A549 (cell line): ENCODE results near the gene PBX1. TPM values are rescaled to one million over a fixed set of nuclear protein-coding genes. Genes with fewer than 3 reads are reported as not detected.

Source experiments
- ATAC-seq, 2 experiments: fragments of 200-7000 bp in 1 of 2; fragments of >200 bp in 1 of 2; cut with Nextera tagmentation in 1 of 2; cut with Tn5 transposase in 1 of 2; 3 replicates each; pipeline versions ENCODE4 v1.8.0 to v1.9.1; 2018 to 2020; ENCODE audit warnings: mild to moderate bottlenecking in 1 of 2, moderate library complexity in 1 of 2
- CTCF ChIA-PET: fragments of 300-600 bp; sonication (Branson Sonifier 250); formaldehyde crosslinking; extraction: SDS; loops from one replicate; lab custom pipeline; 2021; ENCODE audit warnings: antibody characterized with exemption, inconsistent platforms; lab: Yijun Ruan, JAX
- POLR2A ChIA-PET: fragments of 350-600 bp; formaldehyde crosslinking; extraction: SDS; loops from one replicate; lab custom pipeline; 2021; ENCODE audit warnings: antibody characterized with exemption, inconsistent platforms; lab: Yijun Ruan, JAX
- DNase-seq, 2 experiments: peaks; one replicate each; pipeline versions ENCODE4 v3.0.0 to v3.0.0-alpha.2; 2011 to 2016; ENCODE audit warnings: low read depth in 1 of 2, low spot score in 1 of 2
- FAIRE-seq: peaks from 2 replicates; lab custom pipeline; 2011; peaks lifted over from hg19 to GRCh38; lab: Jason Lieb, UNC
- H3K27ac ChIP-seq, 2 experiments: fragments of >200 bp; sonication (Bioruptor Twin); formaldehyde crosslinking; 3 replicates each; pipeline ENCODE4 v1.5.1; 2016 to 2017
- H3K4me1 ChIP-seq: fragments of >200 bp; sonication (Bioruptor Twin); formaldehyde crosslinking; 3 replicates; pipeline ENCODE4 v1.6.1; 2016
- H3K4me2 ChIP-seq: fragments of >200 bp; sonication (Bioruptor Twin); formaldehyde crosslinking; 3 replicates; pipeline ENCODE4 v1.6.1; 2016
- H3K4me3 ChIP-seq: fragments of >200 bp; sonication (Bioruptor Twin); formaldehyde crosslinking; 3 replicates; pipeline ENCODE4 v1.5.1; 2016
- H3K9me3 ChIP-seq: fragments of >200 bp; sonication (Bioruptor Twin); formaldehyde crosslinking; 3 replicates; pipeline ENCODE4 v1.6.1; 2016
- CHD2 ChIP-seq: fragments of 150-350 bp; IDR thresholded peaks from 2 replicates; pipeline ENCODE4 v1.6.1; 2014; ENCODE audit warnings: low read length; ENCODE audit not compliant: partially characterized antibody
- ELK1 ChIP-seq: fragments of 150-350 bp; IDR thresholded peaks from 2 replicates; pipeline ENCODE4 v1.6.1; 2014; ENCODE audit warnings: low read depth, mild to moderate bottlenecking, low read length
- HES2 ChIP-seq: fragments of >200 bp; sonication (Bioruptor Twin); formaldehyde crosslinking; IDR thresholded peaks from 2 replicates; pipeline ENCODE4 v1.6.1; 2016
- HOXB5 ChIP-seq: fragments of 250-450 bp; sonication (Bioruptor Pico); IDR thresholded peaks from 2 replicates; pipeline ENCODE4 v1.5.0; 2020; ENCODE audit warnings: mild to moderate bottlenecking, moderate library complexity
- KDM5A ChIP-seq: fragments of 200-600 bp; sonication (generic); IDR thresholded peaks from 2 replicates; pipeline ENCODE4 v1.6.1; 2016; ENCODE audit warnings: antibody characterized with exemption, mild to moderate bottlenecking
- MAZ ChIP-seq: fragments of 150-350 bp; IDR thresholded peaks from 2 replicates; pipeline ENCODE4 v1.6.1; 2014; ENCODE audit warnings: antibody characterized with exemption, low read depth, low read length, borderline replicate concordance
- NFE2L2 ChIP-seq: fragments of 150-350 bp; conservative IDR thresholded peaks from 2 replicates; pipeline ENCODE4 v1.6.1; 2014; ENCODE audit warnings: low read length
- RAD21 ChIP-seq, 2 experiments: fragments of >200 bp in 1 of 2; sonication (Bioruptor Twin) in 1 of 2; formaldehyde crosslinking in 1 of 2; IDR thresholded peaks in 1 of 2; conservative IDR thresholded peaks in 1 of 2; 2 replicates in 1 of 2; 3 replicates in 1 of 2; pipeline ENCODE4 v1.6.1; 2012 to 2018; ENCODE audit warnings: inconsistent platforms in 1 of 2
- RARB ChIP-seq: fragments of 250-450 bp; sonication (Bioruptor Pico); IDR thresholded peaks from 2 replicates; pipeline ENCODE4 v1.8.0; 2021; ENCODE audit warnings: mild to moderate bottlenecking, moderate library complexity
- REST ChIP-seq: fragments of 200-600 bp; sonication (generic); IDR thresholded peaks from 2 replicates; pipeline ENCODE4 v1.6.1; 2016; ENCODE audit warnings: antibody characterized with exemption, mild to moderate bottlenecking, moderate library complexity
- USF2 ChIP-seq: fragments of 450-650 bp; IDR thresholded peaks from 2 replicates; pipeline ENCODE4 v1.6.1; 2014; ENCODE audit warnings: antibody characterized with exemption
- ZNF302 ChIP-seq: fragments of 250-450 bp; sonication (Bioruptor Pico); IDR thresholded peaks from 2 replicates; pipeline ENCODE4 v1.9.0; 2021; ENCODE audit warnings: inconsistent platforms, mild to moderate bottlenecking, moderate library complexity
- WGBS: methylation state at CpG from one replicate; pipeline ENCODE4 v1.1.6; 2017; ENCODE audit errors: missing lambda C conversion rate; 5-methylcytosine and 5-hydroxymethylcytosine counted together
- polyA plus RNA-seq, 4 experiments: library from polyadenylated mRNA; depleted of rRNA in 3 of 4; stranded (reverse); fragments of >200 nt; fragmentation: RNase III in 1 of 4; extraction: RNeasy Plus Mini Kit Qiagen cat#74134 plus additional on column Dnase treatment in 1 of 4; gene quantifications; 2 replicates in 3 of 4; 3 replicates in 1 of 4; pipeline ENCODE4 v1.2.3, GENCODE V29; 2011 to 2017

The PBX1 gene
- polyA plus RNA-seq, 2 of the 4 experiments (the other 2 are of a cell fraction), result 47.8 to 61.5 TPM

GRCh38 chr1:164622068-164622845 is 63.3 kb downstream of the PBX1 start:
- no peak for DNase-seq
- CTCF ChIA-PET, result no interaction called here
- TF ChIP-seq KDM5A (no peak), RARB (CRISPR knock-in tag) (no peak), ZNF302 (no peak)
- TF ChIP-seq, all 56 proteins: peak for 0
- Histone ChIP-seq H3K27ac (peak overlapping the region; percentile 62 to 81; a peak in 5 of 6 replicates), H3K4me2 (peak overlapping the region; percentile 49), H3K9me3 (no peaks in the 10 kb centered on the region), H3K4me1 (peaks cover 57% of the 10 kb centered on the region), H3K4me3 (no peak overlapping the region)
- WGBS, result 74% methylated on average over 8 of the region's 8 CpGs
- POLR2A ChIA-PET, result no interaction called here
- FAIRE-seq (no peak), ATAC-seq (no peak; a peak in 1 of 6 replicates)

- ATAC-seq (peak in 1 of 2 experiments; percentile 17; a peak in 1 of 6 replicates), FAIRE-seq (no peak), DNase-seq (no peak)
- Histone ChIP-seq H3K9me3 (no peaks in the 10 kb centered on the region), H3K4me2 (peak overlapping the region; percentile 49), H3K27ac (peak overlapping the region; percentile 62 to 81), H3K4me3 (no peak overlapping the region), H3K4me1 (peaks cover 44% of the 10 kb centered on the region)
- 39% methylated on average over 1 of the region's 1 CpG for WGBS
- CTCF ChIA-PET, result no interaction called here
- POLR2A ChIA-PET, result no interaction called here
- TF ChIP-seq CHD2, result no peak
- TF ChIP-seq REST, result no peak
Measured at GRCh38 chr1:164623805-164624204, 64.8 kb downstream of the PBX1 start.

- 59% methylated on average over 1 of the region's 1 CpG for WGBS
- H3K4me3 ChIP-seq, result no peak overlapping the region
- ATAC-seq, result no peak
- TF ChIP-seq HOXB5 (no peak), RAD21 (conservative IDR thresholded peaks at IDR 0.05 in 1 of 2, IDR thresholded peaks at IDR 0.05 in 1 of 2) (no peak)
- TF ChIP-seq, all 56 proteins: peak for 0
- Histone ChIP-seq H3K4me1 (peaks cover 41% of the 10 kb centered on the region), H3K4me2 (peak overlapping the region; percentile 49; the same call in 1 of the 3 replicates), H3K27ac (peak overlapping the region; percentile 57 to 62; a peak in 3 of 6 replicates), H3K9me3 (no peaks in the 10 kb centered on the region)
- no peak for FAIRE-seq
- ChIA-PET POLR2A (no interaction called here), CTCF (interaction anchor here (1.0 kb wide), 2 partner anchors 43 to 100 kb away, joined by 3 read pairs; no protein-coding TSS in a partner anchor)
- DNase-seq, result no peak
Measured at GRCh38 chr1:164624400-164624799, 65.4 kb downstream of the PBX1 start.

- POLR2A ChIA-PET, result no interaction called here
- DNase-seq, result no peak
Measured at GRCh38 chr1:164625004-164625617, 66.1 kb downstream of the PBX1 start.

More at GRCh38 chr1:164625004-164625617, 66.1 kb downstream of the PBX1 start:
- Histone ChIP-seq H3K4me3 (no peak overlapping the region), H3K27ac (peak overlapping the region in 1 of 2 experiments; percentile 42; a peak in 1 of 6 replicates), H3K9me3 (no peaks in the 10 kb centered on the region), H3K4me1 (peaks cover 45% of the 10 kb centered on the region), H3K4me2 (peak overlapping the region; percentile 49; the same call in 1 of the 3 replicates)
- TF ChIP-seq HES2 (no peak), ELK1 (no peak), NFE2L2 (no peak), MAZ (no peak), USF2 (no peak)
- CTCF ChIA-PET, result interaction anchor here (0.7 to 2.6 kb wide), 4 partner anchors 12 to 99 kb away, joined by 3 to 7 read pairs (median 3); no protein-coding TSS in a partner anchor
- 77% methylated on average over 7 of the region's 7 CpGs for WGBS
- FAIRE-seq (no peak), ATAC-seq (peak; percentile 31 to 55; a peak in 3 of 6 replicates)
